ENCODE measurements around the gene HSD17B1.
"Not testable (repeated sequence)": the region's sequence is repeated elsewhere in the genome, so short reads cannot be mapped to it uniquely, and the experiment has no call there.

The HSD17B1 gene

DNA sequence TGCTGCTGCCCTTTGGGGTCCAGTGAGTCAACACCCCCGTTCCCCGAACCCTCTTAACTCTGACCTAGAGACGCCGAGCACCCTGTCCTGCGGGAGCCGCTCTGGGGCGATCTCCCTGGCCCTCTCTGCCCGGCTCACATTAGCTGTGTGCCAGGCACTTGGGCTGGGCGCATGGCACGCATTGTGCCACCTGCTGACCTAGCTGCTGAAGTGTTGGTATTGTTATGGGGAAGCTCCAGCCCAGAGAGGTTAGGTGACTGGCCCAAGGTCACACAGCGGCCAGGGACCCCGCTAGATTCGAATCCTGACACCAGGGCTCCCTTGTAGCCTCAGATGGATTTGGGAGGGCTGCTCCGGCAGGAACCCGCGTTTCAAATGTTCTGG lies 1.1 kb downstream of the HSD17B1 start:
- Histone ChIP-seq H3K4me1 (ENCODE audit: control insufficient read depth, low read depth, low read length) (no peaks in the 10 kb centered on the region), H3K4me3 (ENCODE audit: low read length) (peak overlapping the region; percentile 90), H3K27me3 (ENCODE audit: control insufficient read depth, insufficient read depth, low read length) (peaks cover 6% of the 10 kb centered on the region), H3K9me3 (ENCODE audit: control insufficient read depth, low read depth, low read length) (no peaks in the 10 kb centered on the region), H3K27ac (ENCODE audit: low read length) (no peak overlapping the region), H3K36me3 (ENCODE audit: control insufficient read depth, low read depth, low read length) (no peaks in the 10 kb centered on the region), H3K9ac (ENCODE audit: low read length) (peak overlapping the region; percentile 76)

DNA sequence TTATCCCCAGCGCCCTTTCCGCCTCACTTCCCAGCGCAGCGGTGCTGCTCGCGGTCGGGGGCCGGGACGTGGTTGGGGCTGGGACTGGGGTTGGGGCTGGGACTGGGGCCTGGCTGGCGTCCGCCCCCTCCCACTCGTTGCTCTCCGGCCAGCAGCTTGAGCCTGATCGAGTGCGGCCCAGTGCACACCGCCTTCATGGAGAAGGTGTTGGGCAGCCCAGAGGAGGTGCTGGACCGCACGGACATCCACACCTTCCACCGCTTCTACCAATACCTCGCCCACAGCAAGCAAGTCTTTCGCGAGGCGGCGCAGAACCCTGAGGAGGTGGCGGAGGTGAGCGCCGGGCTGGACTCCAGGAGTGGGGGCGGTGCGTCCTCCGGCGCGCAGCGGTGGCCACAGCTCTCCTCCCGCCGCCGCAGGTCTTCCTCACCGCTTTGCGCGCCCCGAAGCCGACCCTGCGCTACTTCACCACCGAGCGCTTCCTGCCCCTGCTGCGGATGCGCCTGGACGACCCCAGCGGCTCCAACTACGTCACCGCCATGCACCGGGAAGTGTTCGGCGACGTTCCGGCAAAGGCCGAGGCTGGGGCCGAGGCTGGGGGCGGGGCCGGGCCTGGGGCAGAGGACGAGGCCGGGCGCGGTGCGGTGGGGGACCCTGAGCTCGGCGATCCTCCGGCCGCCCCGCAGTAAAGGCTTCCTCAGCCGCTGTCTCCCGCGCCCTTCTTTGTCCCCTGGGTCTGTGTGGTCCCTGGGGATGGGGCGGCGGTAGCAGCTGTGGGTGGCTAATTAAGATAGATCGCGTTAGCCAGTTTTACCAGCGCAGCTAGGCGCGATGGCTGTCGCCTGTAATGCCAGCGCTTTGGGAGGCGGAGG lies 1.8 kb downstream of the HSD17B1 start:
- peak overlapping the region; percentile 90 for H3K4me3 ChIP-seq (ENCODE audit: low read length)
- no peaks in the 10 kb centered on the region for H3K27me3 ChIP-seq (ENCODE audit: control insufficient read depth, insufficient read depth, low read length)
- peak overlapping the region; percentile 76 for H3K9ac ChIP-seq (ENCODE audit: low read length)
- H3K9me3 ChIP-seq (ENCODE audit: control insufficient read depth, low read depth, low read length), result no peaks in the 10 kb centered on the region
- H3K4me1 ChIP-seq (ENCODE audit: control insufficient read depth, low read depth, low read length), result no peaks in the 10 kb centered on the region
- no peak overlapping the region for H3K27ac ChIP-seq (ENCODE audit: low read length)
- no peaks in the 10 kb centered on the region for H3K36me3 ChIP-seq (ENCODE audit: control insufficient read depth, low read depth, low read length)

DNA sequence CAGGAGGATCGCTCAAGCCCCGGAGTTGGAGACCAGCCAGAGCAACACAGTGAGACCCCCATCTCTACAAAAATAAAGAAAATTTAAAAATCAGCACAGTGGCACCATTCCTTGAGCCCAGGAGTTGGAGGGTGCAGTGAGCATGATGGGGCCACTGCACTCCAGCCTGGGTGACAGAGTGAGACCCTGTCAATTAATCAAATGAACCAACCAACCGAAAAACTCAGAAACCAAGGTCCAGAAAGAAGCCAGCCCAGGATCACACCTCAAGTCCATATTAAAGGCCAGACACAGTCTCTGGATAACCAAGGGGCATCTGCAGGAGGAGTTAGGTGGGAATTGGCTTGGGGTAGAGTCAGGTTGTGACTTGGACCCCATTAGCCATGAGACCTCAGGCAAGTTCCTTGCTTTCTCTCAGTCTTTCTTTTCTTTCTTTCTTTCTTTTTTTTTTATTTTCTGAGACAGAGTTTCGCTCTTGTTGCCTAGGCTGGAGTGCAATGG lies 2.4 kb downstream of the HSD17B1 start:
- H3K9me3 ChIP-seq (ENCODE audit: control insufficient read depth, low read depth, low read length), result no peaks in the 10 kb centered on the region
- H3K36me3 ChIP-seq (ENCODE audit: control insufficient read depth, low read depth, low read length), result no peaks in the 10 kb centered on the region
- H3K4me1 ChIP-seq (ENCODE audit: control insufficient read depth, low read depth, low read length), result no peaks in the 10 kb centered on the region
- no peaks in the 10 kb centered on the region for H3K27me3 ChIP-seq (ENCODE audit: control insufficient read depth, insufficient read depth, low read length)
- H3K27ac ChIP-seq (ENCODE audit: low read length), result no peak overlapping the region
- peak overlapping the region; percentile 90 for H3K4me3 ChIP-seq (ENCODE audit: low read length)
- peak overlapping the region; percentile 76 for H3K9ac ChIP-seq (ENCODE audit: low read length)

DNA sequence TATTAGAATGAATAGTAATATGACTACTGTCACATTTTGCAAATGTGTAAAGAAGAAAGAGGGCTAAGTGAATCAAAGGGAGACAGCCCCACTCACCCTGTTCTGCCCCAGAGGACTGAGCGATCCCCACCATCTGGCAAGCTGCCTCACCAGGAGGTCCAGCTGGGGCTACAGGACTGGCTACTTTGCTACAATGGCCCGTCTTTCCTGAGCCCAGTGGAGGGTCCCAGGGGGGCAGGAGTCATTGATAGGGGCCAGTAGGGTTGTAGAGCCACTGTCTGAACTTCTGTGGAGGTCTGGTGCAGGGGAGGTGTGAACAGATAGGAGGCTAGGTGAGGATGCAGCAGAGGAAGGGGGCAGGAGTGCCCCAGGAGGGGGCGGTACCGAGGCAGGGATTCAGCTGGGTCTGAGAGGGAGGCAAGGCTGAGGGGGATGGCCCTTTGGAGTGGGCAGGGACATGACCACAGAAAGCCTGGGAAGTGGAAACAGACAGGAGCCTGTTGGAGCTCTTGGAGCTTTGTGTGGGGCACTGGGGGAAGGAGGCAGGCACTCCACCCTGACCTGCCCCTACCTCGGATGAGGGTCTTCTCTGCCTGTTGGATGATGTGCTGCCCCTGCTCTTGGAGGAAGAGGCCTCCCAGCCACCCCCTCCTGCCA lies 3.4 kb downstream of the HSD17B1 start:
- H3K27ac ChIP-seq (ENCODE audit: low read length); H3K36me3 ChIP-seq (ENCODE audit: control insufficient read depth, low read depth, low read length); H3K27me3 ChIP-seq (ENCODE audit: control insufficient read depth, insufficient read depth, low read length); H3K4me1 ChIP-seq (ENCODE audit: control insufficient read depth, low read depth, low read length); H3K9ac ChIP-seq (ENCODE audit: low read length); H3K4me3 ChIP-seq (ENCODE audit: low read length); H3K9me3 ChIP-seq (ENCODE audit: control insufficient read depth, low read depth, low read length): not testable (repeated sequence)

DNA sequence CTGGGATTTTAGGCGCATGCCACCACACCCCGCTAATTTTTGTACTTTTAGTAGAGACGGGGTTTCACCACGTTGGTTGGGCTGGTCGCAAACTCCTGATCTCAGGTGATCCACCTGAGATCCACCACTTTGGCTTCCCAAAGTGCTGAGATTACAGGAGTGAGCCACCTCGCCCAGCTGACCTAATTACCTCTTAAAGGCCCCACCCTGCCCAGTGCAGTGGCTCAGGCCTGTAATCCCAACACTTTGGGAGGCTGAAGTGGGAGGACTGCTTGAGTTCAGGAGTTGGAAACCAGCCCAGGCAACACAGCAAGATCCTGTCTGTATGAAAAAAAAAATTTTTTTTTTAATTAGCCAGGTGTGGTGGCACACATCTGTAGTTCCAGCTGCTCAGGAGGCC lies 6.4 kb downstream of the HSD17B1 start:
- H3K9ac ChIP-seq (ENCODE audit: low read length), result no peak overlapping the region
- H3K9me3 ChIP-seq (ENCODE audit: control insufficient read depth, low read depth, low read length), result no peaks in the 10 kb centered on the region
- H3K4me1 ChIP-seq (ENCODE audit: control insufficient read depth, low read depth, low read length), result peaks cover 4% of the 10 kb centered on the region
- H3K27ac ChIP-seq (ENCODE audit: low read length), result no peak overlapping the region
- H3K4me3 ChIP-seq (ENCODE audit: low read length), result no peak overlapping the region
- H3K36me3 ChIP-seq (ENCODE audit: control insufficient read depth, low read depth, low read length), result peaks cover 3% of the 10 kb centered on the region
- H3K27me3 ChIP-seq (ENCODE audit: control insufficient read depth, insufficient read depth, low read length), result no peaks in the 10 kb centered on the region

DNA sequence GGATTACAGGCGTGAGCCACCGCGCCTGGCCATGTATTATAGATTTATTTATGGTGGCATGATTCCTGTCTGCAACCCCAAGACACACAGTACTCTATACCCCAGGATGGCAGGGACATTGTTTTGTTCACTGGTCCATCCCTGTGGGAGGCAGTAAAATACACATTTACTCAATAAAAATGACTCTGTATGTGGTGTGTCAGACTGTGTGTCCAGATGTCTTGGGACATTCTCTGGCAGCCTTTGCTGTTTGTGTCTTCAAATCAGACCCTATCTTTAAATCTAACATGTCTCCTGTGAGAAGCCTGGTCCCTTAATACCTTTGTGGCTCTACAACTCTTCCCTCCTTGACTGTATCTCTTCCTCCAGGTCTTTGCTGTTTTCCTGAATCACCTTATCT lies 7.5 kb downstream of the HSD17B1 start:
- Histone ChIP-seq H3K4me3 (ENCODE audit: low read length) (no peak overlapping the region), H3K9ac (ENCODE audit: low read length) (no peak overlapping the region)

DNA sequence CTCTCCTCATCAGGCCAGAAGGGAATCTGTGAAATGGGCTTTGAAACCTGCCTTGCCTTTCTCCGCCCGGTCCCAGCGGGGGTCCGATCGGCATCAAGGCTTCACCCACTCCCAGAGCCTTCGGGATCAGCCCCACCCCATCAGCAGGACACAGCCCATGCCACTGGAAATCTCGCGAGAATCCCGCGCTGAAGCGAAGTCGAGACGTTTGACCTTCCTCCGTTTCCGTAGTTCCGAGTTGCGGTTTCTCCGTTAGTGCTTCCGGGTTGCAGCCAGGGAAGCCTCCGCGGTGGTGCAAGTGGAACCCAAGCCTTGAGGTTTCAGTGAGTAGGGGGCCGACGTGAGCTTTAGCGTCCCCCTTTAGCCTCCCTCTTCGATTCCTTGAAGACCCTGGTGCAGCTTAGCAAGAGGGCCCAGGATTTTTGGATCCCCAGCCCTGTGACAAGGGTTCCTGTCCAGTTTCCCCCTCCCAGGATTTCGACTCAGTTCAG lies 9.2 kb downstream of the HSD17B1 start, which contains the start of gene COASY:
Gene COASY (plus strand): TSS at position 252 of the 491 bp plus-strand sequence. CDS start 475 bp downstream, outside the sequence.
- Histone ChIP-seq H3K27me3 (ENCODE audit: control insufficient read depth, insufficient read depth, low read length) (no peaks in the 10 kb centered on the region), H3K9me3 (ENCODE audit: control insufficient read depth, low read depth, low read length) (no peaks in the 10 kb centered on the region), H3K4me1 (ENCODE audit: control insufficient read depth, low read depth, low read length) (peaks cover 7% of the 10 kb centered on the region), H3K36me3 (ENCODE audit: control insufficient read depth, low read depth, low read length) (peaks cover 14% of the 10 kb centered on the region), H3K9ac (ENCODE audit: low read length) (peak within 1 kb of the TSS; percentile 83), H3K27ac (ENCODE audit: low read length) (no peak within 1 kb of the TSS), H3K4me3 (ENCODE audit: low read length) (peak within 1 kb of the TSS; percentile 85)

More for the DNA sequence above, 7.5 kb downstream of the HSD17B1 start:
- peaks cover 4% of the 10 kb centered on the region for H3K4me1 ChIP-seq (ENCODE audit: control insufficient read depth, low read depth, low read length)
- peaks cover 13% of the 10 kb centered on the region for H3K36me3 ChIP-seq (ENCODE audit: control insufficient read depth, low read depth, low read length)
- H3K27ac ChIP-seq (ENCODE audit: low read length), result no peak overlapping the region
- no peaks in the 10 kb centered on the region for H3K9me3 ChIP-seq (ENCODE audit: control insufficient read depth, low read depth, low read length)
- no peaks in the 10 kb centered on the region for H3K27me3 ChIP-seq (ENCODE audit: control insufficient read depth, insufficient read depth, low read length)

DNA sequence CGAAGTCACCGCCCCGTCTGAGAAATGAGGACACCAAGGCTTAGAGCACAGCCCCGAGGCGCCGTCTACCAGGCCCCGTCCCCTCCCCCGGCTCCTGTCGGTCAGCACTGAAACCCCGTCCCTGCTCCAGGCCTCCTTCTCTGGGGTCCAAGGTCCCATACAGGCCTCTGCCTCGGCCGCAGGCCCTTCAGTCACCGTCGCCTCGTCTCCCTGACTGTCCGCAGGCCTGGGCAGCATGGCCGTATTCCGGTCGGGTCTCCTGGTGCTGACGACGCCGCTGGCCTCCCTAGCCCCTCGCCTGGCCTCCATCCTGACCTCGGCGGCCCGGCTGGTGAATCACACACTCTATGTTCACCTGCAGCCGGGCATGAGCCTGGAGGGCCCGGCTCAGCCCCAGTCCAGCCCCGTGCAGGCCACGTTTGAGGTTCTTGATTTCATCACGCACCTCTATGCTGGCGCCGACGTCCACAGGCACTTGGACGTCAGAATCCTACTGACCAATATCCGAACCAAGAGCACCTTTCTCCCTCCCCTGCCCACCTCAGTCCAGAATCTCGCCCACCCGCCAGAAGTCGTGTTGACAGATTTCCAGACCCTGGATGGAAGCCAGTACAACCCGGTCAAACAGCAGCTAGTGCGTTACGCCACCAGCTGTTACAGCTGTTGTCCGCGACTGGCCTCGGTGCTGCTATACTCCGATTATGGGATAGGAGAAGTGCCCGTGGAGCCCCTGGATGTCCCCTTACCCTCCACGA lies 9.8 kb downstream of the HSD17B1 start:
- Histone ChIP-seq H3K4me1 (ENCODE audit: control insufficient read depth, low read depth, low read length) (peaks cover 7% of the 10 kb centered on the region), H3K36me3 (ENCODE audit: control insufficient read depth, low read depth, low read length) (peaks cover 14% of the 10 kb centered on the region), H3K27ac (ENCODE audit: low read length) (no peak overlapping the region), H3K9ac (ENCODE audit: low read length) (peak overlapping the region; percentile 83), H3K9me3 (ENCODE audit: control insufficient read depth, low read depth, low read length) (no peaks in the 10 kb centered on the region), H3K4me3 (ENCODE audit: low read length) (peak overlapping the region; percentile 85), H3K27me3 (ENCODE audit: control insufficient read depth, insufficient read depth, low read length) (no peaks in the 10 kb centered on the region)

DNA sequence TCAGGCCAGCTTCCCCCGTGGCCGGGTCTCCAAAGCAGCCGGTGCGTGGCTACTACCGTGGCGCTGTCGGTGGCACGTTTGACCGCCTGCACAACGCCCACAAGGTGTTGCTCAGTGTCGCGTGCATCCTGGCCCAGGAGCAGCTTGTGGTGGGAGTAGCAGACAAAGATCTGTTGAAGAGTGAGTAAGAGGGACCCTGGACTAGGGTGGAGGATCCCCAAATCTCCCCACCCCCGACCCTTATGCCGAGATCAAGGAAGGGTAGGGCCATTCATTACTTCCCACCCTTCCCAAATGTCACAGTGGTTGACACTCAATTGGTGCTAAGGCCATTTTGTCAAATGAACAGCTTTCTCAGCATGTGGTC lies 10.4 kb downstream of the HSD17B1 start:
- Histone ChIP-seq H3K27ac (ENCODE audit: low read length) (no peak overlapping the region), H3K27me3 (ENCODE audit: control insufficient read depth, insufficient read depth, low read length) (no peaks in the 10 kb centered on the region), H3K4me3 (ENCODE audit: low read length) (peak overlapping the region; percentile 85), H3K9me3 (ENCODE audit: control insufficient read depth, low read depth, low read length) (no peaks in the 10 kb centered on the region), H3K9ac (ENCODE audit: low read length) (peak overlapping the region; percentile 83), H3K36me3 (ENCODE audit: control insufficient read depth, low read depth, low read length) (peaks cover 14% of the 10 kb centered on the region), H3K4me1 (ENCODE audit: control insufficient read depth, low read depth, low read length) (peaks cover 7% of the 10 kb centered on the region)

DNA sequence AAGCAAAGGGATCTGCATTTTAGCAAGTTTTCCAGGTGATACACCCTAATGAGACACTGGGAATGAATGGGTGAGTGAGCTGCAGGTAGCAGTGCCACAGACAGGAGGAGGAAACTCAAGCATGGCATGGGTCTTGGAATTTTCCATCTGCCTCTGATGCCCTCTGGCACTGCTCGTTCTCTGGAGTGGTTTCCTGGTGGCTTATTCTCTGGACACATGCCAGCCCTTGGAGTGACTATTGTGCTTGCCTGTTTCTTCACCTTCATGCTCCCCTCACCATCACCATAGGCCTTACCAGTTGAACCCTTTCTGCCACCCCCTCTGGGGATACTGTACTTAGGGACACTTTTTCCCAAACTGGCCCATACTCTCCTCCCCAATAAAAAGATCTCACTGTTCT lies 10.8 kb downstream of the HSD17B1 start:
- Histone ChIP-seq H3K4me1 (ENCODE audit: control insufficient read depth, low read depth, low read length) (peaks cover 7% of the 10 kb centered on the region), H3K36me3 (ENCODE audit: control insufficient read depth, low read depth, low read length) (peaks cover 16% of the 10 kb centered on the region), H3K27me3 (ENCODE audit: control insufficient read depth, insufficient read depth, low read length) (no peaks in the 10 kb centered on the region), H3K9ac (ENCODE audit: low read length) (no peak overlapping the region), H3K27ac (ENCODE audit: low read length) (no peak overlapping the region), H3K9me3 (ENCODE audit: control insufficient read depth, low read depth, low read length) (no peaks in the 10 kb centered on the region), H3K4me3 (ENCODE audit: low read length) (peak overlapping the region; percentile 85)

DNA sequence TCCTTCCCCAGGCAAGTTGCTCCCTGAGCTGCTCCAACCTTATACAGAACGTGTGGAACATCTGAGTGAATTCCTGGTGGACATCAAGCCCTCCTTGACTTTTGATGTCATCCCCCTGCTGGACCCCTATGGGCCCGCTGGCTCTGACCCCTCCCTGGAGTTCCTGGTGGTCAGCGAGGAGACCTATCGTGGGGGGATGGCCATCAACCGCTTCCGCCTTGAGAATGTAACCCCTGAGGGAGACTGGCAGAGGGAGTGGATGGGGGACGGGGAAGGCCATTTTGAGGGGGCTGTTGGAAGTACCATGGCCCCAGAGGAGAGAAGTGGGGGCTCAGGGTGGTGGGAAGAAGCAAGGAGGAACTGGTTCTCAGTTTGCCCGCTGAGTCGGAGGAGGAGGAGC lies 11.2 kb downstream of the HSD17B1 start:
- Histone ChIP-seq H3K4me3 (ENCODE audit: low read length) (no peak overlapping the region), H3K4me1 (ENCODE audit: control insufficient read depth, low read depth, low read length) (peaks cover 7% of the 10 kb centered on the region), H3K27ac (ENCODE audit: low read length) (no peak overlapping the region), H3K9me3 (ENCODE audit: control insufficient read depth, low read depth, low read length) (no peaks in the 10 kb centered on the region), H3K27me3 (ENCODE audit: control insufficient read depth, insufficient read depth, low read length) (no peaks in the 10 kb centered on the region), H3K9ac (ENCODE audit: low read length) (no peak overlapping the region), H3K36me3 (ENCODE audit: control insufficient read depth, low read depth, low read length) (peaks cover 20% of the 10 kb centered on the region)

All from iPS-18a (cell line).